HEK293T (cell line): ENCODE data around the gene TFF2.

Source experiments
- CTCF ChIA-PET: fragments of 350-600 bp; formaldehyde crosslinking; extraction: SDS; loops from one replicate; lab custom pipeline; 2021; ENCODE audit warnings: antibody characterized with exemption, inconsistent platforms; lab: Yijun Ruan, JAX
- POLR2A ChIA-PET: fragments of 350-600 bp; formaldehyde crosslinking; extraction: SDS; loops from one replicate; lab custom pipeline; 2020; ENCODE audit warnings: antibody characterized with exemption, inconsistent platforms; lab: Yijun Ruan, JAX
- DNase-seq: peaks from one replicate; pipeline ENCODE4 v3.0.0; 2012; ENCODE audit warnings: mixed read lengths; ENCODE audit errors: extremely low spot score
- ARNT ChIP-seq: fragments of 450-650 bp; IDR thresholded peaks from 2 replicates; pipeline ENCODE4 v1.6.1; 2017; ENCODE audit warnings: mild to moderate bottlenecking
- BHLHE40 ChIP-seq: fragments of 450-650 bp; IDR thresholded peaks from 2 replicates; pipeline ENCODE4 v1.6.1; 2016; ENCODE audit warnings: mild to moderate bottlenecking, moderate library complexity, borderline replicate concordance
- CTBP1 ChIP-seq: fragments of 450-650 bp; IDR thresholded peaks from 2 replicates; pipeline ENCODE4 v1.6.1; 2016; ENCODE audit warnings: borderline replicate concordance
- ELF4 ChIP-seq: fragments of 450-650 bp; IDR thresholded peaks from 2 replicates; pipeline ENCODE4 v1.6.1; 2017; ENCODE audit warnings: antibody characterized with exemption
- FOXA1 ChIP-seq: fragments of 450-650 bp; IDR thresholded peaks from 2 replicates; pipeline ENCODE4 v1.6.1; 2016; ENCODE audit warnings: mild to moderate bottlenecking
- FOXK2 ChIP-seq: fragments of 450-650 bp; IDR thresholded peaks from 2 replicates; pipeline ENCODE4 v1.6.1; 2016; ENCODE audit warnings: mild to moderate bottlenecking
- FOXM1 ChIP-seq: fragments of 450-650 bp; IDR thresholded peaks from 2 replicates; pipeline ENCODE4 v1.6.1; 2017; ENCODE audit warnings: mild to moderate bottlenecking, borderline replicate concordance
- HDGF ChIP-seq: fragments of 450-650 bp; IDR thresholded peaks from 2 replicates; pipeline ENCODE4 v1.6.1; 2017; ENCODE audit warnings: antibody characterized with exemption, borderline replicate concordance
- L3MBTL2 ChIP-seq: fragments of 450-650 bp; conservative IDR thresholded peaks from 2 replicates; pipeline ENCODE4 v1.6.1; 2016; ENCODE audit warnings: mild to moderate bottlenecking
- LEF1 ChIP-seq: fragments of 450-650 bp; IDR thresholded peaks from 2 replicates; pipeline ENCODE4 v1.6.1; 2017; ENCODE audit warnings: mild to moderate bottlenecking, borderline replicate concordance
- NFRKB ChIP-seq: fragments of 450-650 bp; IDR thresholded peaks from 2 replicates; pipeline ENCODE4 v1.6.1; 2016; ENCODE audit warnings: mild to moderate bottlenecking, moderate library complexity
- PKNOX1 ChIP-seq: fragments of 450-650 bp; IDR thresholded peaks from 2 replicates; pipeline ENCODE4 v1.6.1; 2016
- SP1 ChIP-seq: fragments of 450-650 bp; IDR thresholded peaks from 2 replicates; pipeline ENCODE4 v1.6.1; 2017
- SUZ12 ChIP-seq: fragments of 450-650 bp; IDR thresholded peaks from 2 replicates; pipeline ENCODE4 v1.6.1; 2016; ENCODE audit warnings: mild to moderate bottlenecking
- TARDBP ChIP-seq: fragments of 450-650 bp; IDR thresholded peaks from 2 replicates; pipeline ENCODE4 v1.6.1; 2016
- ZNF384 ChIP-seq: fragments of 450-650 bp; IDR thresholded peaks from 2 replicates; pipeline ENCODE4 v1.6.1; 2016

The TFF2 gene

GRCh38 chr21:42395905-42396651 is 45.3 kb upstream of the TFF2 start, which contains the start of gene TMPRSS3:
Gene TMPRSS3 (minus strand): TSS chr21:42396052. CDS start chr21:42395417, 635 bp downstream.
- CTCF ChIA-PET = no interaction called here
- no peak for DNase-seq
- POLR2A ChIA-PET = no interaction called here
- TF ChIP-seq TARDBP (no peak), SP1 (no peak), LEF1 (no peak), PKNOX1 (no peak), ARNT (no peak), L3MBTL2 (no peak)

DNA sequence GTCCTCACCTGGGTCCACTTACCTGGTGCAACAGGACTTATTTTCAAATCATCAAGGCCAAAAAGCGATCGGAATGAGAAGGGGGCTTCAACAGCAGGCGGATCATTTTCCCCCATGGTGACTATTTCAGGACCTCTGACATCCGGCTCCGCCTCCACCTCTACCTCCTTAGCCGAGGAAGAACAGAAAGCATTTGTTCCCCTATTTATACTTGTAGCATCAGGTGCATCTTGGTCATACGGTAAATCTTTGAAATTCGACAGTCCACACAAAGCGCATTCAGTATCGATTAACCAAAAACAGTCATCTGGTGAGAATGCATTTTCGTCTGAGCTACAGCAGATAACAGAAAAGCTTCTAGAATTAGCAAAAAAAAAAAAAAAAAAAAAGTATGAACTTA is 44.5 kb upstream of the TFF2 start:
- DNase-seq = no peak
- ChIA-PET CTCF (no interaction called here), POLR2A (no interaction called here)
- TF ChIP-seq FOXA1 (no peak), FOXM1 (no peak), NFRKB (no peak), ARNT (no peak), PKNOX1 (no peak), SP1 (no peak), LEF1 (no peak), ELF4 (no peak), L3MBTL2 (no peak), HDGF (no peak), TARDBP (no peak), FOXK2 (no peak)

GRCh38 chr21:42393443-42393950 is 42.7 kb upstream of the TFF2 start:
- TF ChIP-seq SP1 (no peak), LEF1 (no peak), FOXA1 (no peak), FOXM1 (no peak), ELF4 (no peak), NFRKB (no peak), PKNOX1 (no peak), TARDBP (no peak), BHLHE40 (no peak), FOXK2 (no peak), SUZ12 (no peak), ZNF384 (no peak), ARNT (no peak), HDGF (no peak), CTBP1 (no peak), L3MBTL2 (no peak)
- CTCF ChIA-PET = interaction anchor here (0.9 kb wide), 1 partner anchor 26 kb away, joined by 9 read pairs; no protein-coding TSS in a partner anchor
- no peak for DNase-seq
- POLR2A ChIA-PET = interaction anchor here (0.7 kb wide), 1 partner anchor 9 kb away, joined by 3 read pairs; no protein-coding TSS in a partner anchor

- TF ChIP-seq SP1 (no peak), BHLHE40 (no peak), FOXA1 (no peak), PKNOX1 (no peak), ARNT (no peak), L3MBTL2 (no peak), HDGF (no peak), ZNF384 (no peak), NFRKB (no peak), SUZ12 (no peak), CTBP1 (no peak), TARDBP (no peak)
- ChIA-PET POLR2A (interaction anchor here (0.7 kb wide), 1 partner anchor 9 kb away, joined by 3 read pairs; no protein-coding TSS in a partner anchor), CTCF (interaction anchor here (0.9 kb wide), 1 partner anchor 26 kb away, joined by 9 read pairs; no protein-coding TSS in a partner anchor)
- no peak for DNase-seq
These were observed 42.1 kb upstream of the TFF2 start for GRCh38 chr21:42392731-42393442.

DNA sequence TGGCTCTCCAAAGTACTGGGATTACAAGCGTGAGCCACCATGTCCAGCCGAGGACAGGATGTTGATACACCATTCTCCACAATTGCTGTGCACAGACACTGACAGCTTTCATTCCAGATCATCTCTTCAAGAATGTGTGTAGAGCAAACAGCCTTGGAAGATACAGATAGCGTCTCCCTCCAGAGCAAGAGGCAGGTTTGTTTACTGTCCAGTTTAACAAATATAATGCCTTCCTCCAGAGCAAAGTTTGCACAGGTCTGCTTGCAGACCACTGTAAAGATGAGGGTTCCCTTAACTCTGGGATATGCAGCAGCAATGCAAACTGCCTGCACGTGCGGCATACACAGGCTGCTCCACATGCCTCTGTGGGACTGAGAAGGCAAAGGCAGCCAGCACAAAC is 40.5 kb upstream of the TFF2 start:
- no peak for DNase-seq
- POLR2A ChIA-PET = no interaction called here
- CTCF ChIA-PET = no interaction called here
- TF ChIP-seq BHLHE40 (no peak), NFRKB (no peak), SUZ12 (no peak), TARDBP (no peak), HDGF (no peak), CTBP1 (no peak), SP1 (no peak), FOXK2 (no peak), ARNT (no peak), ZNF384 (no peak), PKNOX1 (no peak), ELF4 (no peak), FOXM1 (no peak), L3MBTL2 (no peak)
